Astrocyte (in vitro differentiated cells and primary cell): Measurements from ENCODE around the gene IMMP2L. TPM values are rescaled to one million over a fixed set of nuclear protein-coding genes. Genes with fewer than 3 reads are reported as not detected.

Experiments used
- DNase-seq: peaks from one replicate; pipeline ENCODE4 v3.0.0-alpha.2; 2010; ENCODE audit warnings: low read depth
- FAIRE-seq: peaks from 2 replicates; lab custom pipeline; 2011; peaks lifted over from hg19 to GRCh38; lab: Jason Lieb, UNC
- H2AFZ ChIP-seq: 2 replicates; pipeline ENCODE4 v1.6.0; 2012; ENCODE audit warnings: low read depth, low read length, inconsistent platforms
- H3K27ac ChIP-seq: 2 replicates; pipeline ENCODE4 v1.5.1; 2011; ENCODE audit warnings: low read depth, low read length, inconsistent platforms
- H3K27me3 ChIP-seq: 2 replicates; pipeline ENCODE4 v1.6.0; 2011; ENCODE audit warnings: low read length, inconsistent platforms; ENCODE audit not compliant: insufficient read depth
- H3K36me3 ChIP-seq: 2 replicates; pipeline ENCODE4 v1.5.1; 2011; ENCODE audit warnings: low read length, inconsistent platforms; ENCODE audit not compliant: insufficient read depth
- H3K4me1 ChIP-seq: 2 replicates; pipeline ENCODE4 v1.5.1; 2011; ENCODE audit warnings: low read length, inconsistent platforms; ENCODE audit not compliant: insufficient read depth
- H3K4me2 ChIP-seq: 2 replicates; pipeline ENCODE4 v1.6.0; 2012; ENCODE audit warnings: low read length, inconsistent platforms
- H3K4me3 ChIP-seq: 2 replicates; pipeline ENCODE4 v1.5.1; 2011; ENCODE audit warnings: low read depth, mild to moderate bottlenecking, low read length, inconsistent platforms; ENCODE audit not compliant: insufficient read depth
- H3K79me2 ChIP-seq: 2 replicates; pipeline ENCODE4 v1.6.0; 2012; ENCODE audit warnings: mild to moderate bottlenecking, low read length, inconsistent platforms; ENCODE audit not compliant: insufficient read depth
- H3K9ac ChIP-seq: 2 replicates; pipeline ENCODE4 v1.6.0; 2012; ENCODE audit warnings: mild to moderate bottlenecking, low read length, inconsistent platforms
- H3K9me3 ChIP-seq: 2 replicates; pipeline ENCODE4 v1.5.1; 2012; ENCODE audit warnings: low read depth, mild to moderate bottlenecking, low read length, inconsistent platforms; ENCODE audit not compliant: insufficient read depth
- H4K20me1 ChIP-seq: 2 replicates; pipeline ENCODE4 v1.6.0; 2012; ENCODE audit warnings: low read length, inconsistent platforms; ENCODE audit not compliant: insufficient read depth
- H3K27ac Mint-ChIP-seq: one replicate; pipeline ENCODE4 v1.8.0; 2021; ENCODE audit warnings: mild to moderate bottlenecking, mixed read lengths; ENCODE audit not compliant: unreplicated experiment
- H3K27me3 Mint-ChIP-seq: one replicate; pipeline ENCODE4 v1.8.0; 2021; ENCODE audit warnings: low read depth, mixed read lengths; ENCODE audit not compliant: unreplicated experiment
- H3K36me3 Mint-ChIP-seq: one replicate; pipeline ENCODE4 v1.8.0; 2021; ENCODE audit warnings: low read depth, mixed read lengths; ENCODE audit not compliant: unreplicated experiment
- H3K4me1 Mint-ChIP-seq: one replicate; pipeline ENCODE4 v1.8.0; 2021; ENCODE audit warnings: low read depth, mixed read lengths; ENCODE audit not compliant: unreplicated experiment
- H3K4me3 Mint-ChIP-seq: one replicate; pipeline ENCODE4 v1.8.0; 2021; ENCODE audit warnings: mild to moderate bottlenecking, moderate library complexity, mixed read lengths; ENCODE audit not compliant: unreplicated experiment
- H3K9me3 Mint-ChIP-seq: one replicate; pipeline ENCODE4 v1.8.0; 2021; ENCODE audit warnings: mild to moderate bottlenecking, mixed read lengths; ENCODE audit not compliant: unreplicated experiment
- CTCF ChIP-seq: IDR thresholded peaks from 2 replicates; pipeline ENCODE4 v1.5.1; 2011; ENCODE audit warnings: low read depth, mild to moderate bottlenecking, inconsistent platforms, low read length, moderate library complexity; ENCODE audit not compliant: insufficient read depth
- EZH2 ChIP-seq: IDR thresholded peaks from 2 replicates; pipeline ENCODE4 v1.6.1; 2012; ENCODE audit warnings: mild to moderate bottlenecking, low read length, inconsistent platforms; ENCODE audit not compliant: insufficient read depth
- total RNA-seq: library from RNA; stranded (reverse); gene quantifications from 2 replicates; pipeline ENCODE4 v1.2.1, GENCODE V29; 2021

Gene IMMP2L
- total RNA-seq, 1 donor from 2014 or later = 13.8 TPM

GRCh38 chr7:110681941-110682340, 880.4 kb downstream of the IMMP2L start:
- H3K4me3 ChIP-seq = no peak overlapping the region
- TF ChIP-seq CTCF = no peak
- TF ChIP-seq EZH2 = no peak
- H3K36me3 ChIP-seq = no peaks in the 10 kb centered on the region
- no peaks in the 10 kb centered on the region for H4K20me1 ChIP-seq
- no peak overlapping the region for H3K9ac ChIP-seq
- no peak for DNase-seq
- no peaks in the 10 kb centered on the region for H3K79me2 ChIP-seq
- peaks cover 5% of the 10 kb centered on the region for H3K4me1 Mint-ChIP-seq
- no peaks in the 10 kb centered on the region for H3K27me3 Mint-ChIP-seq
- FAIRE-seq = no peak
- no peaks in the 10 kb centered on the region for H3K27me3 ChIP-seq
- no peak overlapping the region for H3K27ac Mint-ChIP-seq
- H3K27ac ChIP-seq = no peak overlapping the region
- no peaks in the 10 kb centered on the region for H3K9me3 ChIP-seq
- no peak overlapping the region for H2AFZ ChIP-seq
- H3K36me3 Mint-ChIP-seq = no peaks in the 10 kb centered on the region
- no peak overlapping the region for H3K4me2 ChIP-seq
- H3K4me1 ChIP-seq = no peaks in the 10 kb centered on the region
- H3K9me3 Mint-ChIP-seq = no peaks in the 10 kb centered on the region
- no peak overlapping the region for H3K4me3 Mint-ChIP-seq

GRCh38 chr7:110677405-110677804, 884.9 kb downstream of the IMMP2L start:
- TF ChIP-seq EZH2 = no peak
- TF ChIP-seq CTCF = no peak
- Histone ChIP-seq H3K27me3 (no peaks in the 10 kb centered on the region), H3K4me1 (no peaks in the 10 kb centered on the region), H3K9me3 (no peaks in the 10 kb centered on the region), H2AFZ (no peak overlapping the region), H3K4me3 (no peak overlapping the region), H3K79me2 (no peaks in the 10 kb centered on the region), H3K36me3 (no peaks in the 10 kb centered on the region), H3K27ac (no peak overlapping the region), H3K9ac (no peak overlapping the region), H4K20me1 (no peaks in the 10 kb centered on the region), H3K4me2 (no peak overlapping the region)
- no peaks in the 10 kb centered on the region for H3K27me3 Mint-ChIP-seq
- H3K4me1 Mint-ChIP-seq = peaks cover 5% of the 10 kb centered on the region
- FAIRE-seq (no peak), DNase-seq (no peak)
- H3K36me3 Mint-ChIP-seq = no peaks in the 10 kb centered on the region
- no peak overlapping the region for H3K4me3 Mint-ChIP-seq
- H3K27ac Mint-ChIP-seq = no peak overlapping the region
- H3K9me3 Mint-ChIP-seq = peaks cover 9% of the 10 kb centered on the region

- Histone ChIP-seq H3K79me2 (no peaks in the 10 kb centered on the region), H3K27ac (no peak overlapping the region), H3K9ac (no peak overlapping the region), H2AFZ (no peak overlapping the region), H3K4me3 (no peak overlapping the region), H4K20me1 (no peaks in the 10 kb centered on the region), H3K36me3 (no peaks in the 10 kb centered on the region), H3K4me1 (no peaks in the 10 kb centered on the region), H3K9me3 (no peaks in the 10 kb centered on the region), H3K27me3 (no peaks in the 10 kb centered on the region), H3K4me2 (no peak overlapping the region)
- Mint-ChIP-seq H3K9me3 (peaks cover 10% of the 10 kb centered on the region), H3K4me3 (no peak overlapping the region), H3K4me1 (peaks cover 2% of the 10 kb centered on the region), H3K27ac (no peak overlapping the region), H3K36me3 (peaks cover 2% of the 10 kb centered on the region), H3K27me3 (no peaks in the 10 kb centered on the region)
- TF ChIP-seq CTCF (no peak), EZH2 (no peak)
- FAIRE-seq = no peak
- no peak for DNase-seq
Measured at GRCh38 chr7:110676785-110677184, 885.5 kb downstream of the IMMP2L start.
